RWPE1 (cell line): ENCODE data around the gene HDAC11.

Source experiments
- CTCF ChIA-PET: fragments of 350-600 bp; sonication (Branson Sonifier 250); formaldehyde crosslinking; extraction: SDS; loops from one replicate; lab custom pipeline; 2021; lab: Yijun Ruan, JAX
- POLR2A ChIA-PET: fragments of 400-600 bp; formaldehyde crosslinking; extraction: SDS; loops from one replicate; lab custom pipeline; 2020; ENCODE audit warnings: antibody characterized with exemption; ENCODE audit not compliant: low non-redundant PET; lab: Yijun Ruan, JAX
- DNase-seq: peaks from one replicate; pipeline ENCODE4 v3.0.0; 2012; ENCODE audit warnings: low spot score
- H3K27ac ChIP-seq: fragments of 450-650 bp; 2 replicates; pipeline ENCODE4 v1.5.1; 2017
- CTCF ChIP-seq: fragments of 450-650 bp; conservative IDR thresholded peaks from 2 replicates; pipeline ENCODE4 v1.5.1; 2017; ENCODE audit warnings: low read depth, mild to moderate bottlenecking

Gene HDAC11

GRCh38 chr3:13512451-13512850, 32.3 kb downstream of the HDAC11 start:
- peak overlapping the region; percentile 78 for H3K27ac ChIP-seq
- ChIA-PET POLR2A (no interaction called here), CTCF (interaction anchor here (0.7 kb wide), 1 partner anchor 374 kb away, joined by 3 read pairs; no protein-coding TSS in a partner anchor)
- TF ChIP-seq CTCF = no peak
- no peak for DNase-seq

GRCh38 chr3:13513051-13513912, 33.2 kb downstream of the HDAC11 start:
- POLR2A ChIA-PET = interaction anchor here (0.5 kb wide), 1 partner anchor 1694 kb away, joined by 3 read pairs; no protein-coding TSS in a partner anchor
- CTCF ChIA-PET = interaction anchor here (0.5 to 0.6 kb wide), 2 partner anchors 20 to 1448 kb away, joined by 3 to 4 read pairs; no protein-coding TSS in a partner anchor

GRCh38 chr3:13513913-13514517, 33.9 kb downstream of the HDAC11 start:
- H3K27ac ChIP-seq = peak overlapping the region; percentile 78
- ChIA-PET POLR2A (interaction anchor here (0.5 kb wide), 1 partner anchor 1693 kb away, joined by 3 read pairs; no protein-coding TSS in a partner anchor), CTCF (interaction anchor here (0.5 kb wide), 1 partner anchor 19 kb away, joined by 4 read pairs; no protein-coding TSS in a partner anchor)
- DNase-seq = no peak
- TF ChIP-seq CTCF = no peak

More at GRCh38 chr3:13513051-13513912, 33.2 kb downstream of the HDAC11 start:
- TF ChIP-seq CTCF = no peak
- H3K27ac ChIP-seq = peak overlapping the region; percentile 78
- DNase-seq = no peak

GRCh38 chr3:13514639-13515435, 34.7 kb downstream of the HDAC11 start:
- no peak for TF ChIP-seq CTCF
- ChIA-PET CTCF (no interaction called here), POLR2A (no interaction called here)
- no peak for DNase-seq
- peak overlapping the region; percentile 78 for H3K27ac ChIP-seq

GRCh38 chr3:13515786-13516759, 36.0 kb downstream of the HDAC11 start:
- ChIA-PET CTCF (interaction anchor here (0.6 kb wide), 1 partner anchor 64 kb away, joined by 4 read pairs; no protein-coding TSS in a partner anchor), POLR2A (no interaction called here)
- no peak overlapping the region for H3K27ac ChIP-seq
- no peak for DNase-seq
- no peak for TF ChIP-seq CTCF
